HG02840 (cell line): ENCODE data around the gene MTMR1.

ENCODE experiments used
- ATAC-seq: cut with Tn5 transposase; IDR thresholded peaks from one replicate; pipeline ENCODE4 v1.9.1; 2021; ENCODE audit warnings: mild to moderate bottlenecking, moderate library complexity, moderate number of reproducible peaks; ENCODE audit not compliant: unreplicated experiment, low FRiP score

The MTMR1 gene

GRCh38 chrX:150761176-150761818 is 68.1 kb downstream of the MTMR1 start:
- ATAC-seq, result no peak

DNA sequence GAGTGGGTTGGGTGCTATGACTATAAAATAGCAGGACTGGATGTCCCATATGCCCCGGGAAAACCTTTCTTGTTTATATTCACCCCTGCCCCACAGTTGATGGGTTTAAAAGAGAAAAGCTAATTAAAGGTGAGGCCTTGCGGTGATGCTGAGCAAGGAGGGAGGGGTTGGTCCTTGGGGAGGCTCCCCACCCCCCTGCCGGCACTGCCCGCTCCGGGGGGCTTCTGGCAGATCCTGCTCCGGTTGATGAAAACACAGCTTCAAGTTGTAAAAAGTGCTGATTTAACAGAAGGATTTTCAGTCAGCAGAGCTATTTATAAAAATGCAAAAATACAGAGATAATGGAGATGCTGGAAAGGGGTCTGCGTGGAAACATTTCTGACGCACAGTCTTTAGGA is 68.6 kb downstream of the MTMR1 start:
- ATAC-seq, result no peak

DNA sequence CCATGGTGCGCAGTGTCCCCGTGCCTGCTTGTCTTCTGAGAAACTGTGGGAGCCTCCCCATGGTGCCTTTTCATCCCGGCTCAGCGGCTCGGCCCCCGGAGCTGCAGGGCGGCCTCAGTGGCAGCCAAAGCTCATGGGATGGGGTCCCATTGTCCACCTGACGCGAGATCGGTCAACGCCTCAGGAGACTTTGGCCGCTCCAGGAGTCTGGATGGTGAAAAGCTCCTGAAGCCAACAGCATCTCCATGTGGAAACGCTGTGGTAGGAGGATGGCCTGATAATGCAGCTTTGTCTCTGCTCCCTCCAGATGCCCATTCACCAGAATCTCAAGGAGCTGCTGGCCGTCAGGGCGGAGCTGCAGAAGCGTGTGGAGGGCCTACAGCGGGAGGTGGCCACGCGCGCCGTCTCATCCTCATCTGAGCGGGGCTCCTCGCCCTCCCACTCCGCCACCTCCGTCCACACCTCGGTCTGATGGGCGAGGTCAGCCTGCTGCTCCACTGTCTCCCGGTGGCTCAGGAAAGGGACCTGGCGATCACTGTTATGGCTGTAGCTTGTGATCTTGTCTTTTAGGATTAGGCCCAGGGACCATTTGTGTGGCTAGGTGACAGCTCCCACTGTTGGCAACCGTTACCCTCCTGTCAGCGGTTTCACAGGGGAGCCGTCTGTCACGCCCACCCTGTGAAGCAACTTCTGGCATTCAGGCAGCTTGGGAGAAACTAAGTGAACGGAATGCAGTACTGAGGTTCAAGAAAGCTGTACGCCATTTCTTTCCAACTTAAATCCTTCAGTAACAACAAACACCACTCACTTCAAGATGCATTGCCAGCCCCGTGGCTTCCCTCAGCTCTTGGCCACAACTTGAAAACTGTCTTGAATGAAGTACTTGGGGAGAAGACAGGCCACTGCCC is 69.3 kb downstream of the MTMR1 start:
- ATAC-seq, result no peak

GRCh38 chrX:150763303-150763797 is 70.2 kb downstream of the MTMR1 start:
- no peak for ATAC-seq

- no peak for ATAC-seq
Measured at GRCh38 chrX:150763810-150764209, 70.6 kb downstream of the MTMR1 start.

GRCh38 chrX:150765237-150765636 is 72.0 kb downstream of the MTMR1 start:
- no peak for ATAC-seq

- ATAC-seq, result no peak
Measured at GRCh38 chrX:150765782-150766350, 72.7 kb downstream of the MTMR1 start.

DNA sequence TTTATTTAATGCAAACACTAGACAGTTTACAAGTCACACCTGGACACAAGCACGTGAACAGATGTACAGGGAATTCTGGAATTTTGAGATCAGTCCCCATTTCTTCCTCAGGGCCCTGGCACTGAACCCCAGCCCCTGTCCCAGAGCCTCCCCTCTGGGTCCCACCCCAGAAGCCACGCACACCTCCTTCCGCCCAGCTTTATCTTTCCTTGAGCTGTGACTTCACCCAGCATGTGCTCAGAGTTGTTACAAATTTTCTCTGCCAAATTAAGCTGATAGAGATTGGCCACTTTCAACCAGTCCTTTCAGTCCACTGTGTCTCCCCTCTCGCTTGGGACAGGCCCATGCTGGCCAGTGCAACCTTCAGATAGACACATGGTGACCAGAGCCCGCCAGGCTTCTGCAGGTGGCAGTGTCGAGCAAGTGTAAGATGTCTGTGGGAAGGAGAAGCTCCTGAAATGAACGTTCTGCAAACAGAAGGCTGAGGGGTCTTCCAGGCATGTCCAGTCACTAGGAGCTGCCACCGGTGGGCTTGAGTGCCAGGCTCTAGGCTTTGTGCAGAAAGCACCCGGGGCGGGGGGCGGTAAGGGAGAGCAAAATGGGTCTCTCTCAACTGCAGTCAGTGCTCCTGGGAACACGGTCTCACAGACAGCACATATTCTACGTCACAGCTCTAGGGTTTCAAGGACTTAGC is 73.3 kb downstream of the MTMR1 start:
- no peak for ATAC-seq

GRCh38 chrX:150767045-150767395 is 73.8 kb downstream of the MTMR1 start:
- ATAC-seq, result no peak

DNA sequence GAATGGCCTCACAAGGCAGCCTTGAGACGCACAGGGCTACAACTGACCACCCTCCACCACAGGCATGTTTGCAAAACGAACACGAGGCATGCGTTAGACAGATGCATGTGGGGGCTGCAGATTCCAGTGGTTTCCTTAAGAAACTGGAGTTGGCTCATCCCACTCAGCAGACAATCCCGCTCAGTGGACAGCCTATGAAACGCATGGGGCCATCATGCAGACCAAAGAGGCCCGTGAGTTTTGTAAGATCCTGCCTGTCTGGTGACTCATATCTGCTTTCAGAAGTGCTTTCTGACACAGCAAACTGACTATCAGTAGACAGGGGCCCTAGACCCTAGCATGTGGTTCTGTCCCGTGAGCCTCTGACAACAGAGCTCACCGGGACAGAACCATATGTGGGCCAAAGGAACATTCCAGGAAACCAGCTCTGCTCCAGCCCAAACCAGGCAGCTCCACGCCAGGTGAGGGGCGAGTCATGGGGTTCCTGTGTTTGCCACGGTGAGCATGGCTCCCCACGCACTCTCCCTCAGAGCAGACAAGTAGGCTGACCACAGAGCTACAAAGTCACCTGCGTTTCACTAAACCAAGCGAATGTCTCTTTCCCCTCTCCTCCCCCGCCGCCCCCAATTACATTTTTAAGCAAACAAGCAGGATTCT is 74.4 kb downstream of the MTMR1 start:
- ATAC-seq, result no peak

- no peak for ATAC-seq
Measured at GRCh38 chrX:150768132-150768485, 74.9 kb downstream of the MTMR1 start.

DNA sequence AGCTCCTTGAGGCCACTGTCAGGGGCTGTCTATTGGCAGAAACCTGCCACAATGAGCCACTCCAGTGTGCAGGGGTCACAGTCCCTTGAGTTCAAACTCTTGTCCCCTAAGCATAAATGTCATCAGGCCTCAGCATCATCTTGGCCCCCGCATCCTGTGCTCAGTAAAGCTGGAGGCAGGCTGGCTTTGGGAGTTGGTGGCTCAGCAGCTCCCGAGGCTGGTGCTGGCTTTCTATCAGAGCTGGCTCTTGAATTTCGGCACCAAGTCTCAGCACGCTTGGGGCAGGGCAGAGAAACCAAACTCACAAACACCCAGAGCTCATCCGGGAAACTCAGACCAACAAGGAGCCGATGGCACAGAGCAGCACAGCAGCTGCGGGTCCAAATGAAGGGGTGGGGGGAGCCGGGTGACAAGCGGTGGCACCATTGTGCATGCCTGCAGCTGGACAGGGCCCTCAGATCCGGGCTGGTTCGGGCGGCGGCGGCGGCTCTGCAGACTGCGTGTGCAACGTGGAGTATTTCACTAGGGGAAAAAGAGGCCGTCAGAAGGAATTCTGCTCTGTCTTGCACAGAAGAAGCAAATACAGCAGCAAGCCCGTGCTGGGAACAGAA is 75.5 kb downstream of the MTMR1 start:
- ATAC-seq, result no peak

- ATAC-seq, result no peak
Measured at GRCh38 chrX:150769408-150769807, 76.2 kb downstream of the MTMR1 start.

- no peak for ATAC-seq
Measured at GRCh38 chrX:150770623-150771022, 77.4 kb downstream of the MTMR1 start.

GRCh38 chrX:150771116-150771515 is 77.9 kb downstream of the MTMR1 start:
- no peak for ATAC-seq

GRCh38 chrX:150772150-150772970 is 79.2 kb downstream of the MTMR1 start:
- ATAC-seq, result no peak

DNA sequence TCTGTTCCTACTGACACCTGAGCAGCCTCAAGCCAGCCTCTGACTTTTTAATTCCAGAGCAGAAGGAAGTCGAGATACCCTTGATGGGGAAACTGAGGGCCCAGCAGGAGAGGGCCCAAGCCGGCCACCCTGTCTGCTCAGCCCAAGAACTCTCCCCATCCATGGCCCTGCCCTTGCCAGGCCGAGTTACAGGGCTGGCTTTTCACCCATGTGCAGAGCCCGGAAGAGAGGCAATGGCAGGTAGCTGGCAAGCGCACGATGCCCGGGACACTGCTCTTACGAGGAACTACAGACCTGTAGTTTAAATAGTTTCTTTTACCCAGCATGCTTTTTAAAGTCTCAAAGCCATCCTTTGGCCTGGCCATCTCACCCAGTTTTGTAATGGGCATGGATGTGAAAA is 79.9 kb downstream of the MTMR1 start:
- ATAC-seq, result no peak

GRCh38 chrX:150773634-150774033 is 80.4 kb downstream of the MTMR1 start:
- no peak for ATAC-seq
